Hippocampal formation (tissue), 2 donors: ENCODE data around the gene YIPF7.

Experiments used
- DNase-seq, 2 donors: peaks; one replicate each; lab custom pipeline; 2025; lab: John Stamatoyannopoulos, UW

Gene YIPF7

GRCh38 chr4:44651425-44651824 is at the start of gene YIPF7:
Gene YIPF7, minus strand, starts transcription at chr4:44651625. Its CDS starts 1,525 bp downstream, at chr4:44650100.
- DNase-seq, result peak in 1 of 2 donors; percentile 39

DNA sequence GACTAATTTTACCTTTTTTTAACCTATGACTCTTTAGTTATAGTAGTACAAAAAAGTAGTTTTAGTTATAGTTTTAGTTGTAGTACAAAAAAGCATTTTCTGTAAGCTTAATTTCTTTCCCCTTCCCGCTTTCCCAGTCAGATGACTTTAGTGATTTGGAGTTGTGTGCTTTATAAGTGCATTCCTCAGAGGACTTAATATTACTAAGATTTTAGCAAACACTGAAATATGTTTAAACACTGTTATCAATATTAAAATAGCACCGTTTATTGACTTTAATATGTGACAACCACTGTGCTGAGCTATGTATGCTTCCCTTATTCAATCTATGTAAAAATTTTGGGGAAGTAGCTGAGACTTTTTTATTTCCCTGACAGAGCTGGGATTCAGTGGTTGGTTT is 49.6 kb upstream of the YIPF7 start:
- no peak for DNase-seq

GRCh38 chr4:44700427-44700826 is 49.0 kb upstream of the YIPF7 start:
- no peak for DNase-seq

GRCh38 chr4:44684648-44685047 is 33.2 kb upstream of the YIPF7 start:
- DNase-seq, result no peak

GRCh38 chr4:44679060-44679459 is 27.6 kb upstream of the YIPF7 start:
- DNase-seq, result no peak

DNA sequence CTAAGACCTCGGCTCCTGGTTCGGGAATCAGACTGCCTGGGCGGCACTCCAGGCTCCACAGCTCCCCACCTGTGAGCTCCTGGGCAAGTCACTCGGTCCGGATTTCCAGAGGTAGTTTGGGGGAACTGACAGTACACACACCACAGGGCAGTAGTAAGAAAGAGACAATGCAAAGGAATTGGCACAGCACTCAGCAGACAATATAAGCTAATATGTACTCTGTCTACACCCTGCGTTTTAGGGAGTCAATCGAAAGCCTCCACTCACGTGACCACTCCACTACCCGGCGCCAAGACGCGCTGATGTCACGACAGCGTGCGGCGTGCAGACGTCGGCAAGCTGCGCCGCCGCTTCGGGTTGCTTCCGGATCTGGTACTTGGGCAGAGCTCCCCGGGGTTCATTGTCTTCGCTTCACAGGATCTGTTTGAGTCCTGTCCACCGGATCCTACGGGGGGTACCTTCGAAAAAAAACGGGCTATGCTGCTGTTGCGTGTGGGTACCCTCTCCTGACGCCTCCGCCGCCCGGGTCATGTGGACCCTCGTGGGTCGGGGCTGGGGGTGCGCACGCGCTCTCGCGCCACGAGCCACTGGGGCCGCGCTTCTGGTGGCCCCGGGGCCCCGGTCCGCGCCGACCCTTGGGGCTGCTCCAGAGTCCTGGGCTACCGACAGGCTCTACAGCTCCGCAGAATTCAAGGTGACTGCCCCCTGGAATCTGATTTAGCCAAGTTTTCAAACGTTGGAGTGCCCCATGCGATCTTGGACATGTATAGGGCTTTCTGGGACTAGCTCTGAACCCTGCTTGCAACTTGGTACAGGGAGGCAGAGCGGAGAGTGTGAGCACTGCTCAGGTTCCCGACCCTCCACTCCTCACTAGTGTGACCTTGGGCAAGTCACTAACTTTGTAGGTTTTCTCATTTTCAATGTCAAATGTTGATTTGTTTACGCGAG is 26.9 kb upstream of the YIPF7 start, which contains the start of gene GUF1:
Gene GUF1, plus strand, starts transcription at position 327 of the 948 bp plus-strand sequence. Its CDS starts 203 bp downstream, at position 530.
- DNase-seq, result peak; percentile 82

GRCh38 chr4:44675366-44675765 is 23.9 kb upstream of the YIPF7 start:
- DNase-seq, result no peak

DNA sequence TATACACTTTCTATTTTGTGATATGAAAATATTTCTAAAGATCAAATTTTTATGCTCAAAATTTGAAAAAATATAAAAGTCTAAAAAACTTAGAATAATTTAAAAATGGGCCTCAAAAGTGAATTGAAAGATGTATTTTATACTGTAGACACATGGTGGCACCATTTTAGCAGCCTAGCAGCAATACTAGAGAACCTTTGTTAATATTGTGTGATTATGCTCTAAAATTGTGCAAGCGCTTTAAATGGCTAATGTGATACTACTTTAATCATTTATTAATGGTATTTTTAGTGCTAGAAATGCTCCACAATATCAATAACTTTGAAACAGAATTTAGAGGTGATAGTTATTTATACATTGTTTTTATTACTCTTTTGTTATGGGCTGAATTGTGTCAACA is 23.0 kb upstream of the YIPF7 start:
- no peak for DNase-seq

DNA sequence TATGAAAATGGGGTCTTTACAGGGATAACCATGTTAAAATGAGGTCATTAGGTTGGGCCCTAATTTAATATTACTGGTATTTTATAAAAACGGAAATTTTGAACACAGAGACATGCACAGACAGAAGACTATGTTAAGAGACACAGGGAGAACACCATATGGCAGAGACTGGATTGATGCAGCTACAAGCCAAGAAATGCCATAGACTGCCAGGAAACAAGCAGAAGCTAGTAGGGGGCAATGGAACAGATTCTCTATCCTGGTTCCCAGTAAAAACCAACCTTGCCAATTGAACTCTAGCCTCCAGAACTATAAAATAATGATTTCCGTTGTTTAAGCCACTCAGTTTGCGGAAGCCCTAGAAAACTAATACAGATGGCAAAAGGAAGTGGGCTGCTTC is 20.2 kb upstream of the YIPF7 start:
- no peak for DNase-seq

- DNase-seq, result no peak
Observed at GRCh38 chr4:44670506-44671199, 19.2 kb upstream of the YIPF7 start.

DNA sequence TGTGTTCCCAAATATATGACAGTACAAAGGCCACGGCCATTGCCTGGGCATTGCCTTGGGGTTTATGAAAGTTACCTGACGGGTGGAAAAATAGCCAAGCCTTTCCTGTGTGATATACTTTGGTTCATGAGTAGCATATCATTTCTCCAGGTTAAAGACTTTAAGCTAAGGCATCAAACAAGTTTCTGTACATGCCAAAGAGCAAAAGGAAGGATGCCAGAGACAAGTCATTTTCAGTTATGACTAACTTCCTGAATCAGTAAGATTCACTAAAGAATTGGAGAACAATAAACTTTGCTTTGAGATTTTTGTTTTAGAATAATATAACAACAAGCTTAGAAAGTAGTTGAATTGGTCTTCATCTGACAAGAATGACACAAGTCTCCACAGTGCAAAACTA is 17.1 kb upstream of the YIPF7 start:
- DNase-seq, result no peak

- no peak for DNase-seq
Observed at GRCh38 chr4:44663539-44664263, 12.3 kb upstream of the YIPF7 start.

- DNase-seq, result no peak
Observed at GRCh38 chr4:44662623-44663005, 11.2 kb upstream of the YIPF7 start.

GRCh38 chr4:44661940-44662622 is 10.7 kb upstream of the YIPF7 start:
- no peak for DNase-seq

- DNase-seq, result no peak
Observed at GRCh38 chr4:44660396-44660795, 9.0 kb upstream of the YIPF7 start.

GRCh38 chr4:44652002-44652401 is 577 bp upstream of the YIPF7 start:
- DNase-seq, result no peak

DNA sequence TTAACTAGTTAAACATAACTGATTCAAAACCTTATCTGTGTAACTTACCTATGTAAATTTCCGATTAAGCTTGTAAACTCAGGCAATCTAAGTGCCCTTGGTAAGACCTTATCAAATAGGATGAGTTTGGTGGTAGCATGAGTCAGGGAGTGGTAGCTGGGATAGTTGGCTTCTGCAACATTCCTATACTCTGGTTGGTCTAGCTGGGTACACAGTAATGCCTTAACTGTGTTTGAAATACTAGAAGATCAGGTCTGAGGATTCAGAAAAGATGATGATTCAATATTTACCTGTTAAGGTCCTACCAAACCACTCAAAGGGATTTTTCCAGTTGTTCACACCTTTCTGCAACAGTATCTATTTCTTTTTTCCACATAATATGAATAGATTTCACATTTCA is 5.3 kb downstream of the YIPF7 start:
- no peak for DNase-seq

- no peak for DNase-seq
Observed at GRCh38 chr4:44638091-44638490, 13.3 kb downstream of the YIPF7 start.

DNA sequence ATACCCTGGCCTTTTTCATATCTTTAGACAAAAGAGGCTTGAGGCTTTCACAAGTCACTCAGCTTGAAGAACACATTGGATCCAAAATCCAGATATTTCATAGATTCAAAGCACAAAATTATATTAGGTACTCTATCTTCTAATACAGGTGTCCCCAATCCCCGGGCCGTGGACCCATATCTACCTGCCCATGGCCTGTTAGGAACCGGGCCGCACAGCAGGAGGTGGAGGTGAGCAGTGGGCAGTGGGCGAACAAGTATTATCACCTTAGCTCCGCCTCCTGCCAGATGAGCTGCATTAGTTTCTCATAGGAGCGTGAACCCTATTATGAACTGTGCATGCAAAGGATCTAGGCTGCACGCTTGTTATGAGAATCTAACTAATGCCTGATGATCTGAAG is 18.7 kb downstream of the YIPF7 start:
- DNase-seq, result no peak

- DNase-seq, result peak in 1 of 2 donors; percentile 32
Observed at GRCh38 chr4:44632089-44632488, 19.3 kb downstream of the YIPF7 start.

DNA sequence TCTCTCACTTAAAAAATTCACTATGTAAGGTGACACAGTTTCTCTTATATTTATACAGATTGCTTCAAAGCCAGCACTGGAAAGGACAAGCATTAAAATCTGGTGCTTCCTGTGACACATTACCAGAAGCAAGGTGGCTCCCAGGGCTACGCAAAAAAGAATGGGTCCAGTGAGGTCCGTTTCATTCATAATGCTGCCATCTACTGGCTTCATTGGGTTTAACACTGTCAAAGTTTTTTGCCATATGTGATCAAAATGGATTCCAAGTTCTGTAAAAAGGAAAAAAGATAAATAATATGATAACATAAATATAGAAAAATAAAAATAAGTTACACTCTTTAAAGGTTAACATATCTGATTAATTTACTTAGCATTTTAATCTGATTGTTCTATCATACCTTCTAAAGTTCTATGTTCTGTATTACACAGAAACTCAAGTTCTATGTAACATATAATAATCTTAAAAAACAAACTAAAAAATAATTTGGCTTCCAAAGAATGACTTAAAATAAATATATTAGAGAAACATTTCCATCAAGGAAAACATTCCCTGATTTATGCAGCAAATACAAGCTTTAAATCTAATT is 22.1 kb downstream of the YIPF7 start:
- peak in 1 of 2 donors; percentile 59 for DNase-seq
